PC-3 (cell line): ENCODE measurements around the gene TTC7B.

Source experiments
- EZH2 ChIP-seq: fragments of 300-600 bp; sonication (generic); IDR thresholded peaks from one replicate; pipeline ENCODE4 v1.6.1; 2017; ENCODE audit warnings: antibody characterized with exemption, mild to moderate bottlenecking, low read length; ENCODE audit not compliant: unreplicated experiment
- EZH2phosphoT487 ChIP-seq: fragments of 300-600 bp; sonication (generic); IDR thresholded peaks from 2 replicates; pipeline ENCODE4 v1.6.1; 2018; ENCODE audit warnings: mild to moderate bottlenecking, antibody characterized with exemption, low read length, borderline replicate concordance
- TF ChIP-seq, protein P1 (sequence below): fragments of 300-600 bp; sonication (generic); conservative IDR thresholded peaks from 2 replicates; pipeline ENCODE4 v1.5.1; 2017; ENCODE audit warnings: antibody characterized with exemption, low read depth, mild to moderate bottlenecking, low read length

DNA sequence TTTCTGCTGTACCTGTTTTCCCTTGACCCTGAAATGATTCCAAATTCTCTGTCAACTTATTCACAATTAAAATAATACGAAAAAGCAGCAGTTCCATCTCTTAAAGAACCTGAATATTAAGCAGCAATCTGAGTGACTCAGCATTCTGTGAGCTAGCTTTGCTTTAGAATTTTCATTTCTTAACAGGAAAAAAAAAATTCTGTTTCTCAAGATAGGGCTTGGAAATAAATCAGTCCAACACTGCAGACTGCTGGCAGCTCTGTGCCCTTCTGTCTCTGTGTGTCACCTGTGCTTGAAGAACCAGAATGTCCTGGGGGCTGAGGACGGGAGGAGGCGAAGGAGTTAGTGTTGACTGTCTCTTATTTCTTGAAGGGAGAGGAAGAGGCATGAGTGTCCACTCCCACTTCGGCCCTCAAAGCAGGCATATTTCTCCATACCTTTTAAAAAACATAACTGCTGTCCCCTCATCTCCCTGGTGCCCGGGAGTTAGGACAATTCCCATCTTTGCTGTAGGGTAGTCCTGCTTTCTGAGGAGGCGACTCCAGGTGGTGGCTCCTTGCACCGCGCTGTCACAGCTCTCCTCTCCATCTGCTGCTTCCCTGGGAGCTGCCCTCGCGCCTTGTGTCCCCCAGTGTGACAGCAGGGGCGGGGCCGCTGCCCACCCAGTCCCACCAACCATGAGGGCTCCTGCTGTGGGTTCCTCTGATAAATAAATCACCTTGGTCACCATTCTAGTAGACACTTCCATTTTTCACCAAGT lies 216.3 kb downstream of the TTC7B start:
- TF ChIP-seq, protein P1, sequence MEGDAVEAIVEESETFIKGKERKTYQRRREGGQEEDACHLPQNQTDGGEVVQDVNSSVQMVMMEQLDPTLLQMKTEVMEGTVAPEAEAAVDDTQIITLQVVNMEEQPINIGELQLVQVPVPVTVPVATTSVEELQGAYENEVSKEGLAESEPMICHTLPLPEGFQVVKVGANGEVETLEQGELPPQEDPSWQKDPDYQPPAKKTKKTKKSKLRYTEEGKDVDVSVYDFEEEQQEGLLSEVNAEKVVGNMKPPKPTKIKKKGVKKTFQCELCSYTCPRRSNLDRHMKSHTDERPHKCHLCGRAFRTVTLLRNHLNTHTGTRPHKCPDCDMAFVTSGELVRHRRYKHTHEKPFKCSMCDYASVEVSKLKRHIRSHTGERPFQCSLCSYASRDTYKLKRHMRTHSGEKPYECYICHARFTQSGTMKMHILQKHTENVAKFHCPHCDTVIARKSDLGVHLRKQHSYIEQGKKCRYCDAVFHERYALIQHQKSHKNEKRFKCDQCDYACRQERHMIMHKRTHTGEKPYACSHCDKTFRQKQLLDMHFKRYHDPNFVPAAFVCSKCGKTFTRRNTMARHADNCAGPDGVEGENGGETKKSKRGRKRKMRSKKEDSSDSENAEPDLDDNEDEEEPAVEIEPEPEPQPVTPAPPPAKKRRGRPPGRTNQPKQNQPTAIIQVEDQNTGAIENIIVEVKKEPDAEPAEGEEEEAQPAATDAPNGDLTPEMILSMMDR = peak; percentile 45; the same call in 1 of the 2 replicates
- no peak for TF ChIP-seq EZH2
- no peak for TF ChIP-seq EZH2phosphoT487
